T-helper 1 cell treated with Interleukin-12 subunit alpha and Interleukin-12 subunit beta and Interleukin-4 antibody, amounts not matched to agents 30 μg/mL and 1 μg/mL, for 36 hours (primary cell): ENCODE results near the gene CD9.
A peak's percentile ranks its signal among the peaks of the same experiment; 100 is the strongest.
"Not testable (repeated sequence)": the region's sequence is repeated elsewhere in the genome, so short reads cannot be mapped to it uniquely, and the experiment has no call there.

Experiments
- H3K27ac Mint-ChIP-seq: one replicate; pipeline ENCODE4 v1.8.0; 2021; ENCODE audit warnings: mild to moderate bottlenecking, mixed read lengths
- H3K27me3 Mint-ChIP-seq: one replicate; pipeline ENCODE4 v1.8.0; 2021; ENCODE audit warnings: low read depth, mixed read lengths
- H3K36me3 Mint-ChIP-seq: one replicate; pipeline ENCODE4 v1.8.0; 2021; ENCODE audit warnings: low read depth, mixed read lengths
- H3K4me1 Mint-ChIP-seq: one replicate; pipeline ENCODE4 v1.8.0; 2021; ENCODE audit warnings: low read depth, mixed read lengths
- H3K4me3 Mint-ChIP-seq: one replicate; pipeline ENCODE4 v1.8.0; 2021; ENCODE audit warnings: mild to moderate bottlenecking, moderate library complexity, mixed read lengths
- H3K9me3 Mint-ChIP-seq: one replicate; pipeline ENCODE4 v1.8.0; 2021; ENCODE audit warnings: mixed read lengths

The CD9 gene

DNA sequence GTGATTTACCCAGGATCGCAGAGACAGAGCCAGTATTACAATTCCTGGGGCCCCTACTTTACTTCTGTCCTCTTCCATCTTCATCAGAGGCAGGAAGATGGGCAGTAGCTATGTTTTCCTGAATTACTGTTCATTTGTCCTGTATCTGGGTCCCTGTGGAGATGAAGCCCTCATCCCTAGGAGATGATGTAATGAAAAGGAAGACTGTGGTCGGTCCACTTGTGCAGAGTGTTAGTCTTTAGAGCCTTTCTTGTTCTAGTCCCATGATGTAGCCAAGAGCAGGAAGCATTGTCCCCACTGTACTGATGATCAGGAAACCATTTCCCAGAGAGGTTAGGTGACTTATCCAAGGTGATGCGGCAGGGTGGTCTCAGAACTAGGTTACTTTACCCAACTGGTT, 2.6 kb downstream of the CD9 start:
- Mint-ChIP-seq H3K27ac (no peak overlapping the region), H3K4me1 (peaks cover 16% of the 10 kb centered on the region), H3K27me3 (peaks cover 52% of the 10 kb centered on the region), H3K9me3 (no peaks in the 10 kb centered on the region), H3K4me3 (no peak overlapping the region), H3K36me3 (peaks cover 7% of the 10 kb centered on the region)

DNA sequence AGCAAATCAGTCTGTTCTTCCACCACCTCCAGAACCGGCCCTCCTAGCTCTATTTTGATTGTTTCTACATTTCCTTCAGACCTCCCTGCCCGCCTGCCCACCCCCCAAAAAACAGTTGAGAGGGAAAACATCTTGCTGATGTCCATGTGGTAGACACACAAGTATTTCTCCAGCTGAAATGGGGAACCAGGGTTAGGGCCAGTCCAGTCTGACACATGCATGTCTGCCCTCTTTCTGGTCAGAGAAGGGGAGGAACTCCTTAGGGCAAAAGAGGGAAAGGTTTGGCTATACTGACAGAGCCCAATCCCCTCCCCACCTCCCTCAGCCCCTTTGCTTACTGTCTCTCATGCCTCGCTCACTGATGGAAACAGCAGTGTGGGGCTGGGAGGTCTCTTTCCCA, 3.4 kb downstream of the CD9 start:
- Mint-ChIP-seq H3K9me3 (no peaks in the 10 kb centered on the region), H3K27ac (no peak overlapping the region), H3K27me3 (peaks cover 46% of the 10 kb centered on the region), H3K4me3 (no peak overlapping the region), H3K36me3 (peaks cover 7% of the 10 kb centered on the region), H3K4me1 (peaks cover 16% of the 10 kb centered on the region)

DNA sequence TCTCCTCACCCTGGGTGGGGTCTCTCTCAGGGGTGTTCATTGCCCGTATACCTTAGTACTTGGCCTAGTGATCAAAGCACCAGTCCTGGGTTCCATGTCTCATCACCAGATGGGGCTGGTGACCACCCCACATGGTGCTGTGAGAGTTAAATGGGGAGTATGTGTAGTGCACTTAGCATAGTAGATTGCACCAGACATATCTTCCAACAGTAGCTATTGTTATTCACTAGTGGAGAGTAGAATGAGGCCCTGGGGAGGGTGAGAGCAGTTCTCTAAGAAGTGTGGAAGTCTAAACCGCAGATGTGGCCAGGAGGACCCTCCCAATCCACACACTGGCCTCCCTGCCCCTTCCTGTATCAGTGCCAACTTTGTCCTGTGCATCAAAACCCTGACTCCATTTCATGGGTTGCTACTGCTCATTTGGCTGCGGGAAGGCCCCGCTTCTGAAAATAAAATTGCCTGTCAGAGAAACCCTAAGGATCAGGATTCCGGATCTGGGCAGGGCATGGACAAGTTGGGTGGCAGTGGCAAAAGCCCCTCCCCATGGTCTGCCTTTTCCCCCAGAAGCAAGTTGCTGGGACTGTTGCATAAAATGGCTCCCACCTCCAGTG, 4.4 kb downstream of the CD9 start:
- Mint-ChIP-seq H3K36me3 (peaks cover 7% of the 10 kb centered on the region), H3K4me3 (no peak overlapping the region), H3K9me3 (no peaks in the 10 kb centered on the region), H3K27ac (no peak overlapping the region), H3K4me1 (peaks cover 12% of the 10 kb centered on the region), H3K27me3 (peaks cover 36% of the 10 kb centered on the region)

DNA sequence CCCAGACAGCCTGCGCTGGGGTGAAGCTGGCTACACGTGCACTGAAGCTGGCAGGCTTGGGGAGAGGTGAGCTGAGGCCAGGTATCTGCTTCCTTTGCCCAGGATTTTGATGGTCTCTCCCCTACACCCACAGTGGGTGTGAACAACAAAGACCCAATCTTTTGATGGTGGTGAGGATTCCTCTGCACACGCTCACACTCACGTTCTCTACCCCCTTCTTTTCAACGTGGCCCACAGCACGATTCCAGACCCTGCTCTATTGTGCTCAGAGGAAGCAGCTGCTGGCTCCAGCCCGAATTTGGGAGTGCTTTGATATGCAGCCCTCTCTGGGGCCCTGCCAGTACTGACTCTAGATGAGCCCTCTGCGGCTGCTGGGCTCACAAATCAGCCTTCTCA, 4.9 kb downstream of the CD9 start:
- Mint-ChIP-seq H3K4me1 (peaks cover 14% of the 10 kb centered on the region), H3K27me3 (peaks cover 34% of the 10 kb centered on the region), H3K9me3 (no peaks in the 10 kb centered on the region), H3K36me3 (peaks cover 7% of the 10 kb centered on the region), H3K27ac (no peak overlapping the region), H3K4me3 (no peak overlapping the region)

- Mint-ChIP-seq H3K9me3 (no peaks in the 10 kb centered on the region), H3K4me3 (no peak overlapping the region), H3K27ac (peak overlapping the region; percentile 47), H3K4me1 (peaks cover 14% of the 10 kb centered on the region), H3K27me3 (peaks cover 34% of the 10 kb centered on the region), H3K36me3 (peaks cover 7% of the 10 kb centered on the region)
Measured at GRCh38 chr12:6205761-6206160, 5.6 kb downstream of the CD9 start.

GRCh38 chr12:6206327-6206726, 6.1 kb downstream of the CD9 start:
- Mint-ChIP-seq H3K36me3 (peaks cover 5% of the 10 kb centered on the region), H3K27me3 (peaks cover 30% of the 10 kb centered on the region), H3K9me3 (no peaks in the 10 kb centered on the region), H3K27ac (no peak overlapping the region), H3K4me1 (peaks cover 13% of the 10 kb centered on the region), H3K4me3 (no peak overlapping the region)

- Mint-ChIP-seq H3K9me3 (no peaks in the 10 kb centered on the region), H3K4me3 (no peak overlapping the region), H3K36me3 (peaks cover 5% of the 10 kb centered on the region), H3K27ac (no peak overlapping the region), H3K4me1 (peaks cover 13% of the 10 kb centered on the region), H3K27me3 (peaks cover 19% of the 10 kb centered on the region)
Measured at GRCh38 chr12:6207259-6207925, 7.2 kb downstream of the CD9 start.

DNA sequence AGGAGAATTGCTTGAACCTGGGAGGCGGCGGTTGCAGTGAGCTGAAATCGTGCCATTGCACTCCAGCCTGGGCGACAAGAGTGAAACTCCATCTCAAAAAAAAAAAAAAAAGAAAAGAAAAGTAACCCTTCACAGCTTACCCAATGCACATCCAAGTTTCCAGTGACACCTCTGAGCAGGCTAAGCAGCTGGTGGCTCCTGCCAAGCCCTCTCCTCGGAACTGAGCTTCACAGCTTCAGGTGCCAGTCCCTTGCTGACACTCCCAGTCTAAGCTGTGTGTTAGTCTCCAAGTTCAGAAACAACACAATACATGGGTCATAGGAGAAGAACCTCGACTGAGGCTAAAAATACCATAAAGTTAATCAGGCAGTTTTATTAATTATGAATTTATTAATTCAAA, 7.9 kb downstream of the CD9 start:
- peaks cover 15% of the 10 kb centered on the region for H3K4me1 Mint-ChIP-seq
- no peak overlapping the region for H3K27ac Mint-ChIP-seq
- peaks cover 5% of the 10 kb centered on the region for H3K36me3 Mint-ChIP-seq
- no peak overlapping the region for H3K4me3 Mint-ChIP-seq
- peaks cover 12% of the 10 kb centered on the region for H3K27me3 Mint-ChIP-seq
- H3K9me3 Mint-ChIP-seq: no peaks in the 10 kb centered on the region

GRCh38 chr12:6209428-6209827, 9.2 kb downstream of the CD9 start:
- not testable (repeated sequence) for H3K27ac Mint-ChIP-seq, H3K9me3 Mint-ChIP-seq, H3K4me3 Mint-ChIP-seq, H3K36me3 Mint-ChIP-seq, H3K27me3 Mint-ChIP-seq
- H3K4me1 Mint-ChIP-seq: peaks cover 20% of the 10 kb centered on the region

- Mint-ChIP-seq H3K27me3 (no peaks in the 10 kb centered on the region), H3K4me1 (peaks cover 26% of the 10 kb centered on the region), H3K4me3 (no peak overlapping the region), H3K36me3 (no peaks in the 10 kb centered on the region), H3K9me3 (no peaks in the 10 kb centered on the region), H3K27ac (no peak overlapping the region)
Measured at GRCh38 chr12:6211421-6211869, 11.2 kb downstream of the CD9 start.

GRCh38 chr12:6212086-6212485, 11.9 kb downstream of the CD9 start:
- Mint-ChIP-seq H3K36me3 (no peaks in the 10 kb centered on the region), H3K4me1 (peaks cover 31% of the 10 kb centered on the region), H3K27me3 (no peaks in the 10 kb centered on the region), H3K27ac (no peak overlapping the region), H3K4me3 (no peak overlapping the region), H3K9me3 (no peaks in the 10 kb centered on the region)

GRCh38 chr12:6213969-6214368, 13.8 kb downstream of the CD9 start:
- Mint-ChIP-seq H3K9me3 (no peaks in the 10 kb centered on the region), H3K4me3 (no peak overlapping the region), H3K27me3 (no peaks in the 10 kb centered on the region), H3K36me3 (no peaks in the 10 kb centered on the region), H3K27ac (no peak overlapping the region), H3K4me1 (peaks cover 45% of the 10 kb centered on the region)

DNA sequence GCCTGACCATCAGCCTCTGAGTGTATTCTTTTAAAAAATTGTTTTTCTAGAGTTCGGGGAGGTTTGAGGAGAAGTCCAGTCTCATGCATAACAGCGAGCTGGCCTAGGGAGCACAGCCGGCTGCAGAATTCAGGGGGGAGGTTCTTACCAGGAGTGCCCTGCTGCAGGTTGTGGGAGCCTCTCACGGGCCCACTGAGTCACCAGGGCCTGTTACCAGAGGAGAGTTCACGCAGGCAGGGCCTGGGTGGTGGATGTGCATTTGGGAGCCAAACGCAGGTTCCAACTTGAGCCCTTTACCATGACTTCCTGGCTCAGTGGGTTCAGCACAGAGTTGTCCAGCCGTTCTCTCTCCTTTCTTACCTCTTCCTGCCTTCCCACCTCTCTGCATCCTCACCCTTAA, 14.4 kb downstream of the CD9 start:
- Mint-ChIP-seq H3K27me3 (no peaks in the 10 kb centered on the region), H3K4me3 (no peak overlapping the region), H3K9me3 (no peaks in the 10 kb centered on the region), H3K4me1 (peaks cover 45% of the 10 kb centered on the region), H3K36me3 (no peaks in the 10 kb centered on the region), H3K27ac (no peak overlapping the region)

- peak overlapping the region; percentile 36 for H3K27ac Mint-ChIP-seq
- H3K27me3 Mint-ChIP-seq: no peaks in the 10 kb centered on the region
Measured at GRCh38 chr12:6215120-6215807, 15.1 kb downstream of the CD9 start.

GRCh38 chr12:6215932-6216494, 15.8 kb downstream of the CD9 start:
- H3K27me3 Mint-ChIP-seq: no peaks in the 10 kb centered on the region
- no peaks in the 10 kb centered on the region for H3K9me3 Mint-ChIP-seq
- H3K27ac Mint-ChIP-seq: peak overlapping the region; percentile 77
- peaks cover 44% of the 10 kb centered on the region for H3K4me1 Mint-ChIP-seq
- H3K4me3 Mint-ChIP-seq: no peak overlapping the region
- H3K36me3 Mint-ChIP-seq: no peaks in the 10 kb centered on the region

More at GRCh38 chr12:6215120-6215807, 15.1 kb downstream of the CD9 start:
- Mint-ChIP-seq H3K4me3 (no peak overlapping the region), H3K4me1 (peaks cover 44% of the 10 kb centered on the region), H3K9me3 (no peaks in the 10 kb centered on the region), H3K36me3 (no peaks in the 10 kb centered on the region)
